ENCODE results near the gene DOCK11. TPM values are rescaled to one million over a fixed set of nuclear protein-coding genes. Genes with fewer than 3 reads are reported as not detected.

DOCK11 gene
- total and polyA plus RNA-seq, 9 donors: 16.1 to 35.5 (median 21.9) TPM

- DNase-seq: no peak
- Histone ChIP-seq H3K27me3 (ENCODE audit: control insufficient read depth, insufficient read depth, low read length) (peaks cover 5% of the 10 kb centered on the region), H3K36me3 (ENCODE audit: control insufficient read depth, insufficient read depth, low read length) (no peaks in the 10 kb centered on the region), H3K9me3 (replicated peaks; ENCODE audit: control insufficient read depth, low read depth, low read length) (peaks cover 4% of the 10 kb centered on the region), H3K4me1 (ENCODE audit: control insufficient read depth, insufficient read depth, low read length) (peaks cover 8% of the 10 kb centered on the region), H3K4me3 (ENCODE audit: low read length) (no peak overlapping the region), H3K27ac (ENCODE audit: low read length) (peak overlapping the region; percentile 42)
- 83% methylated on average over 5 of the region's 6 CpGs for WGBS (ENCODE audit: insufficient coverage)
Observed at GRCh38 chrX:118513120-118513898, 17.7 kb downstream of the DOCK11 start.

- peak; percentile 79 for DNase-seq
- peak overlapping the region; percentile 85 for H3K27ac ChIP-seq (ENCODE audit: low read length)
Observed at GRCh38 chrX:118519411-118520215, 24.0 kb downstream of the DOCK11 start.

DNA sequence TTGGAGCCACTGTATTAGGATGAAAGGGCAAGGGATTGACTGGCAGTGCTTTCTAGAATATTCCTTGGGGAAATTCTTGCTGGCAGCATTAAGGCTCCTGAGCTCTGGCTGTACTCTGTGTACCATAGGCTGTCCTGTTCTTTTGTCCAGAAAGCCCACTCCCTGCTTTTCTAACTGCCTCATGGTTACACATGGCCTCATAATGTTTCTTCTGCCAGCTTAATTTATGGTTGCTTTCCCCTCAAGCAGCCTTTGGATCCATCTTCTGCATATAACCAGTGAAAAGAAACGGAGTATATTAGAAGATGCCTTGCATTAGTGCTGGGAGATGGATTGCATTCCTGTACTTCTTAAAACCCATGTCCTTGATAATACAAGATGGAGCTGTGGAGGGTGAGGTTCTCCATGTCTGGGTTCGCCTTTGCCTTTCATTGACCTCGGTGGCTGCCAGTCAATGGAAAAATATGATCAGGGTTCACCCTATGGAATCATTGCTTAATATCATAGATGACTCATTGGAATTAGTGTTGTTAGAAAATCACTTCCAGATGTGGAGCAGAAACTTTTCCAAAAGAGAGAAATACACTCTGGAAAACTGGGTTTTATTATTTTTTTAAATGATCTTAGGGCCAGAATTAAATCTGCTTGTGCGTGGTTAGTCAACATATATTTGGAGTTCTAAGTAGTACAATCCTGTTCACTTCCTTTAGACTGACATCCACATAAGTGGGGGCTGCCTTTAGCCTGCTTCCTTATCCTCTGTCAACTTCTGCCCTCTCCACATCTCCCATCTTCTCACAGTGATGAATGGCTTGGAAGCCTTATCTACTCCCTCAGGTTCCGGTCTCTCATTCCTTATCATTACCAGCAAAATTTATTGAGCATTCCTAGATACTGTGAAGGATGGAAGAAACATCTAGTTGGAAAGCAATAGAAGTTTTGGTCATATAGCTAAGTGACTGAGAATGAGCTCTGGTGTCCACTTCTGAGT lies 24.9 kb downstream of the DOCK11 start:
- no peaks in the 10 kb centered on the region for H3K36me3 ChIP-seq (ENCODE audit: control insufficient read depth, insufficient read depth, low read length)
- H3K9me3 ChIP-seq (replicated peaks; ENCODE audit: control insufficient read depth, low read depth, low read length): no peaks in the 10 kb centered on the region
- WGBS (ENCODE audit: insufficient coverage): no CpG with 5 or more reads among the region's 5 CpGs
- H3K27me3 ChIP-seq (ENCODE audit: control insufficient read depth, insufficient read depth, low read length): no peaks in the 10 kb centered on the region
- DNase-seq: peak; percentile 95
- peaks cover 4% of the 10 kb centered on the region for H3K4me1 ChIP-seq (ENCODE audit: control insufficient read depth, insufficient read depth, low read length)
- H3K27ac ChIP-seq (ENCODE audit: low read length): peak overlapping the region; percentile 89
- no peak overlapping the region for H3K4me3 ChIP-seq (ENCODE audit: low read length)

More at GRCh38 chrX:118519411-118520215, 24.0 kb downstream of the DOCK11 start:
- H3K4me1 ChIP-seq (ENCODE audit: control insufficient read depth, insufficient read depth, low read length): peaks cover 4% of the 10 kb centered on the region
- 77% methylated on average over 2 of the region's 3 CpGs for WGBS (ENCODE audit: insufficient coverage)
- no peaks in the 10 kb centered on the region for H3K27me3 ChIP-seq (ENCODE audit: control insufficient read depth, insufficient read depth, low read length)
- no peak overlapping the region for H3K4me3 ChIP-seq (ENCODE audit: low read length)
- no peaks in the 10 kb centered on the region for H3K36me3 ChIP-seq (ENCODE audit: control insufficient read depth, insufficient read depth, low read length)
- peaks cover 2% of the 10 kb centered on the region for H3K9me3 ChIP-seq (replicated peaks; ENCODE audit: control insufficient read depth, low read depth, low read length)

GRCh38 chrX:118521435-118521834 lies 25.8 kb downstream of the DOCK11 start:
- no peak for DNase-seq
- peaks cover 3% of the 10 kb centered on the region for H3K27me3 ChIP-seq (ENCODE audit: control insufficient read depth, insufficient read depth, low read length)
- peaks cover 4% of the 10 kb centered on the region for H3K4me1 ChIP-seq (ENCODE audit: control insufficient read depth, insufficient read depth, low read length)
- H3K4me3 ChIP-seq (ENCODE audit: low read length): no peak overlapping the region
- H3K36me3 ChIP-seq (ENCODE audit: control insufficient read depth, insufficient read depth, low read length): no peaks in the 10 kb centered on the region
- H3K9me3 ChIP-seq (replicated peaks; ENCODE audit: control insufficient read depth, low read depth, low read length): no peaks in the 10 kb centered on the region
- peak overlapping the region; percentile 89 for H3K27ac ChIP-seq (ENCODE audit: low read length)
- WGBS (ENCODE audit: insufficient coverage): no CpG with 5 or more reads among the region's 3 CpGs

- DNase-seq: no peak
- H3K36me3 ChIP-seq (ENCODE audit: control insufficient read depth, insufficient read depth, low read length): no peaks in the 10 kb centered on the region
- peaks cover 4% of the 10 kb centered on the region for H3K4me1 ChIP-seq (ENCODE audit: control insufficient read depth, insufficient read depth, low read length)
- H3K27me3 ChIP-seq (ENCODE audit: control insufficient read depth, insufficient read depth, low read length): peaks cover 3% of the 10 kb centered on the region
- H3K4me3 ChIP-seq (ENCODE audit: low read length): no peak overlapping the region
- H3K9me3 ChIP-seq (replicated peaks; ENCODE audit: control insufficient read depth, low read depth, low read length): no peaks in the 10 kb centered on the region
- H3K27ac ChIP-seq (ENCODE audit: low read length): no peak overlapping the region
- WGBS (ENCODE audit: insufficient coverage): 71% methylated on average over 1 of the region's 3 CpGs
Observed at GRCh38 chrX:118522230-118522926, 26.8 kb downstream of the DOCK11 start.

- no peak for DNase-seq
- no CpG with 5 or more reads among the region's 4 CpGs for WGBS (ENCODE audit: insufficient coverage)
- H3K4me1 ChIP-seq (ENCODE audit: control insufficient read depth, insufficient read depth, low read length): peaks cover 4% of the 10 kb centered on the region
- no peaks in the 10 kb centered on the region for H3K9me3 ChIP-seq (replicated peaks; ENCODE audit: control insufficient read depth, low read depth, low read length)
- H3K27ac ChIP-seq (ENCODE audit: low read length): no peak overlapping the region
- peaks cover 3% of the 10 kb centered on the region for H3K27me3 ChIP-seq (ENCODE audit: control insufficient read depth, insufficient read depth, low read length)
- no peaks in the 10 kb centered on the region for H3K36me3 ChIP-seq (ENCODE audit: control insufficient read depth, insufficient read depth, low read length)
- no peak overlapping the region for H3K4me3 ChIP-seq (ENCODE audit: low read length)
Observed at GRCh38 chrX:118523920-118524319, 28.3 kb downstream of the DOCK11 start.

DNA sequence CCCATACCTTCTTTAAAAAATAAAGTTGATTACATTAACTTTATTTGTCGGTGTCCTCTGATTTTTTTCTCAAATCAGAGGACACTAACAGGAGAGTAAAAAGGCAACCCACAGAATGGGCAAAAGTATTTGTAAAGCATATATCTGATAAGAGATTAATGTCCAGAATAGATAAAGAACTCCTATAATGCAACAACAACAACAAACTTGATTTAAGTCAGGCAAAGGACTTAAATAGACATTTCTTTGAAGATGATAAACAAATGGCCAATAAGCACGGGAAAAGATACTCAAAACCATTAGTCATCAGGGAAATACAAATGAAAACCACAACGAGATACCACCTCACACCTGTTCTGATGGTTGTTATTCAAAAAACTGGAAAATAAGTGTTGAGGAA lies 28.7 kb downstream of the DOCK11 start:
- no peak overlapping the region for H3K4me3 ChIP-seq (ENCODE audit: low read length)
- H3K27ac ChIP-seq (ENCODE audit: low read length): no peak overlapping the region
- H3K9me3 ChIP-seq (replicated peaks; ENCODE audit: control insufficient read depth, low read depth, low read length): no peaks in the 10 kb centered on the region
- peaks cover 3% of the 10 kb centered on the region for H3K27me3 ChIP-seq (ENCODE audit: control insufficient read depth, insufficient read depth, low read length)
- no peaks in the 10 kb centered on the region for H3K36me3 ChIP-seq (ENCODE audit: control insufficient read depth, insufficient read depth, low read length)
- no CpG with 5 or more reads among the region's 3 CpGs for WGBS (ENCODE audit: insufficient coverage)
- no peak for DNase-seq
- H3K4me1 ChIP-seq (ENCODE audit: control insufficient read depth, insufficient read depth, low read length): peaks cover 4% of the 10 kb centered on the region

- H3K36me3 ChIP-seq (ENCODE audit: control insufficient read depth, insufficient read depth, low read length): no peaks in the 10 kb centered on the region
- H3K27ac ChIP-seq (ENCODE audit: low read length): no peak overlapping the region
- WGBS (ENCODE audit: insufficient coverage): no CpG with 5 or more reads among the region's 4 CpGs
- no peak overlapping the region for H3K4me3 ChIP-seq (ENCODE audit: low read length)
- H3K4me1 ChIP-seq (ENCODE audit: control insufficient read depth, insufficient read depth, low read length): peaks cover 2% of the 10 kb centered on the region
- no peak for DNase-seq
- H3K9me3 ChIP-seq (replicated peaks; ENCODE audit: control insufficient read depth, low read depth, low read length): no peaks in the 10 kb centered on the region
- H3K27me3 ChIP-seq (ENCODE audit: control insufficient read depth, insufficient read depth, low read length): peaks cover 3% of the 10 kb centered on the region
Observed at GRCh38 chrX:118525174-118525730, 29.6 kb downstream of the DOCK11 start.

DNA sequence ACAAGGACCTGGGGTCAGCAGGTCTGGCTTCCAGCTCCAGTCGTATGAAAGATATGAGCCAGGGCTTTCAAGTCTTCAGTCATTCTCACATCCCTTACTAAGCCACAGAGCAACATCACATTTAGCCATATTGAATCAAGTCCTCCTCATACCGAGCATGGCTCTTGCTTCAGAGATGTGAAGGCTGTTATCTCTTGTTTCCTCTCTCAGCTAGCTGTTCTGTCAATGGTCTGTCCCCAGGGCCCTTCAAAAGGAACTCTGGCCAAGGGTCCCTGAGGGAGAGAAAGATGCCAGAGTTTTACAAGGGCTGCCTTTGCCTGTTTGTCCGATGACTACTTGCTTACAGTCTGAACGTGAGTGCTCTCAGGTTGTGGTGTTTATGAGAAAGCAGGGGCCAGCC lies 30.5 kb downstream of the DOCK11 start:
- WGBS (ENCODE audit: insufficient coverage): 28% methylated on average over 3 of the region's 4 CpGs
- peak overlapping the region; percentile 56 for H3K27ac ChIP-seq (ENCODE audit: low read length)
- no peaks in the 10 kb centered on the region for H3K9me3 ChIP-seq (replicated peaks; ENCODE audit: control insufficient read depth, low read depth, low read length)
- no peaks in the 10 kb centered on the region for H3K4me1 ChIP-seq (ENCODE audit: control insufficient read depth, insufficient read depth, low read length)
- H3K27me3 ChIP-seq (ENCODE audit: control insufficient read depth, insufficient read depth, low read length): peaks cover 3% of the 10 kb centered on the region
- H3K36me3 ChIP-seq (ENCODE audit: control insufficient read depth, insufficient read depth, low read length): no peaks in the 10 kb centered on the region
- H3K4me3 ChIP-seq (ENCODE audit: low read length): no peak overlapping the region
- DNase-seq: no peak
